Measurements from ENCODE around the gene TIMM44.
"Not testable (repeated sequence)": the region's sequence is repeated elsewhere in the genome, so short reads cannot be mapped to it uniquely, and the experiment has no call there.

Gene TIMM44

DNA sequence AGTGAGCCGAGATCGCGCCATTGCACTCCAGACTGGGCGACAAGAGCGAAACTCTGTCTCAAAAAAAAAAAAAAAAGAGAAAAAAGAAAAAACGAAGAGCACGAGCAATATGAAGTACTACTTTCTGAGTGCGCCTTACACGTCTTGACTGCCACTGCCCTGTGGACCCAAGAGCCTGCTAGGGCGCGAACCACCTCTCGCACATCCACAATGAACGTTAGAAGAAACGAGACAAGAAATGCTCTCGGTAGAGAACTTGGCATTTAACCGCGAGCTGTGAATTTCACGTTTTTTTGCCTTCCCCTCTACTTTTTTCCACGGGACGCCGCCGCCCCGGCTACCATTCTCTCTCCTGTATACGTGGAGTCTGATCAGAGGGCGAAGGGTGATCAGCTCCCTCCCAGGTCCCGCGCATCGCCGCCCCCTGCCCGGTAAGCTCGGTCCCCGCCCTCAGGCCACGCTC, 454 bp downstream of the TIMM44 start:
- no peak for DNase-seq

DNA sequence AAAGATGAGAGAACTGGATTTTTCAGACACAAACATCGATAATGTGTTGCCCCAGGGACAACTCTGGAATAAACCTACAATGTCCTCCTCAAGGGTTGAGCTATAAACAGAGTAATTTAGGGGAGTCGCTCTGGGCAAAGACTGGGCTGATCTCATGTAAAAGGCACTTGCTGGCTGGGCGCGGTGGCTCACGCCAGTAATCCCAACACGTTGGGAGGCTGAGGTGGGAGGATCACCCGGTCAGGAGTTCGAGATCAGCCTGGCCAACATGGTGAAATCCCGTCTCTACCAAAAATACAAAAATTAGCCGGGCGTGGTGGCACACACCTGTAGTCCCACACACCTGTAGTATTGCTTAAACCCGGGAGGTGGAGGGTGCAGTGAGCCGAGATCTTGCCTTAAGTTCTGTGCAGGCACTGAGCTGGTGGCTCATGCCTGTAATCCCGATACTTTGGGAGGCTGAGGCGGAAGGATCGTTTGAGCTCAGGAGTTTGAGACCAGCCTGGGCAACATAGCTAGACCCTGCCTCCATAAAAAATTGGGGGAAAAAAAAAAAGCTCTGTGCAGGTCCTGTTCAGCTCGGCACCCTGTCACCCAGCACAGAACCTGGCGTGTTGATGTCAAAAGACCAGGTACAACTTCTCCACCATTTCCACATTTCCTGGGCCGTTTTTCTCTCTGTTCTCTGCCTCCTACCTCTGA, 1.4 kb downstream of the TIMM44 start:
- DNase-seq, result no peak

DNA sequence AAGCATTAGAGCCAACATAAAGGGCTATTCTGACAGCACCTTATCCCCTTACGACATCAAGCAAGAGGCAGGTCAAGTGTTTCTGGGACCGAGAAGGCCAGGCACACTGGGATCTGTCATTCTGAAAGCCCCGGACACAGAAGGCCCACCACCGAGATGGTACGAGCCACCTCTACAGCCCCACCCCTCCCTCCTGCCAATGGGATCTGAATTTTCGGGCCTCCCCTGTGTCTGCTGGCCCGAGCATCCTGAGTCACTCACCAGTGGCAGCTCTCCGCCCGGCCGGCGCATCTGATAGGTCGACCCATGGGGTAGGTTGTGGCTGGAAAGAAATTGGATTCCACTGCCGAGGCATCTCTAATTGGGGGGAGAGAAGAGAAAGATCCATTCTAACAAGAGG, 2.6 kb downstream of the TIMM44 start:
- no peak for DNase-seq

DNA sequence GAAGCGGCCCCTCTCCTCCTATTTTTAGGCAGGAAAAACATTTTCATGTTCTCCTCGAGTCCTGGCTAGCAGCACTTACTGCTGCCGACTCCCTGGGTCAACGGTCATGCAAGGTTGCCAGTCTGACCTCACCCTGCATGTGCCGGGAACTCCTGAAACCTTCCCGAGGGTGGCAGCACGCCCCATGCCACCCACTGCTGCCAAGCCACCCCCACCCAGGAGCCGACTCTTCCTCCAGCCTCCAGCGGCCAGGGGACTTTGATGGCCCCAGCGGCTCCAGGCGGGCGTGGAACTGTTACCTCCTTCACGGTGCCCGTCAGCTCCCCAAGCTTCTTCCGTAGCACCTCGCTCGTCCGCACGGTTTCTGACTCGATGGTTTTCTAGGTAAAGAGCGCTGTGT, 8.7 kb downstream of the TIMM44 start:
- no peak for DNase-seq

GRCh38 chr19:7933828-7934725, 9.4 kb downstream of the TIMM44 start:
- DNase-seq, result no peak

- DNase-seq, result no peak
Measured at GRCh38 chr19:7933411-7933810, 10.1 kb downstream of the TIMM44 start.

GRCh38 chr19:7932930-7933300, 10.6 kb downstream of the TIMM44 start:
- DNase-seq, result no peak

DNA sequence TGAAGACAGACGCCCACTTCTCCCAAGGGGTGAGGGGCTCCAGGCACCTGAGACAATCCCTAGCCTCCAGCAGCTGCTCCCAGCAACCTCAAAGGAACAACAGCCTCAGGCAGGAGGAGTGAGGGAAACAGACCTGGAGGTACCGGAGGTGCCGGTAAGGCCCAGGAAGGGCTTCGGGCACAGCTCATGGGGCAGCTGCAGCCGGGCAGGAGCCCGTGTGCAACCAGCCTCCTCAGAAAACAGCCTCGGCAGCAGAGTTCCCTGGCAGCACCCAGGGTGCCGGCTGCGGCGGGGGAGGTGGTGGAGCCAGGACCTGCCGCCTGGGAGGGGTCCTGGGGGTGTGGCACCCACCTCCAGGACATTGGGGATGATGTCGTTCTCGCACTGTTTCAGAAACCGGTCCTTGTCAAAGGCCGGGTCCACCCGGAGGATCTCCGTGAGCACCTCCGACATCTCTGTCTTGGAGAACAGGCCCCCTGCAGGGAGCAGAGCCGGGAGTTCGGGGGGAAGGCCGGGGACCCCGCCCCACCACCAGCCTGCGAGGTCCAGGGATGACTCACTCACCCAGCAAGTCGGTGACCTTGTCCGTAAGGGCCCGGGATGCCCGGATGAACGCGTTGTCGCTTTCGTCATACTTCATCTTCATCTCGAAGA, 11.1 kb downstream of the TIMM44 start:
- no peak for DNase-seq

DNA sequence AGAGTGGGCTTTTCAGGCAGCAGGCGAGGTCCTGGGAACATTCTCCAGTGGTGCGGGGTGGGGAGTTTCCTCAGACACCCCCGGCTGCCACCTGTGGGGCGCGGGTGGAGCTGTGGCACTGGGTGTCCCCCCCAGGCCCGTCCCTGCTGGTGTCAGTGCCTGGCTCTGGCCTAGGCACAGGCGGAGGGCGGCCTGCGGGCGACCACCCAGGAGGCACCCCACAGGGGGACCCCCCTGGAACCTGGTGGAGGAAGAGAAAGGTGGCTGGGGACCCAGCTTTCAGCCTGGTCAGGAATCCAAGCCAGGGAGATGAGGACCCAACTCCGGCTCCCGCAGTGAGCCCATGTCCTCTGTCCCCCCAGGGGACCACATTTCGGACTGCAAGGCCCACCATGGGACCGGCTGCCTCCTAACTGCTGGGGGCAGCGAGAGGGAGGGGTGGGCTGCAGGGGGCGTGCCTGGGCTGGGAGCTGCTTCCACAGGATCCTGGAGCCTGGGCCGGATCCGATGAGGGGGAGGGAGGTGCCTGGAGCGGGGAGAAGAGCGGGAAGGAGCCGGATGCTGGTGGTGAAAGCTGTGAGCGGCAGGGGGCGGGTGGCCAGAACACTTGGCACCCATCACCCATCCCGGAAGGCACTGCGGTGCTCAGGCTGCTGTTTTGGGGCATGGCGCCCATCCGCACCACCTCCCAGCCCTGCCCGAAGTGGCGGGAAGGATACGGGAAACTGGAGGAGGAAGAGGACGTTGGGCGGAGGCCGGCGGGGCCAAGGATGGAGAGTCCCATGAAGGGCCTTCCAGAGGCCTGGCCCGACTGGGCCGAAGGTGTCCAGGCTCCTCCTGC, 12.0 kb downstream of the TIMM44 start:
- DNase-seq, result no peak

DNA sequence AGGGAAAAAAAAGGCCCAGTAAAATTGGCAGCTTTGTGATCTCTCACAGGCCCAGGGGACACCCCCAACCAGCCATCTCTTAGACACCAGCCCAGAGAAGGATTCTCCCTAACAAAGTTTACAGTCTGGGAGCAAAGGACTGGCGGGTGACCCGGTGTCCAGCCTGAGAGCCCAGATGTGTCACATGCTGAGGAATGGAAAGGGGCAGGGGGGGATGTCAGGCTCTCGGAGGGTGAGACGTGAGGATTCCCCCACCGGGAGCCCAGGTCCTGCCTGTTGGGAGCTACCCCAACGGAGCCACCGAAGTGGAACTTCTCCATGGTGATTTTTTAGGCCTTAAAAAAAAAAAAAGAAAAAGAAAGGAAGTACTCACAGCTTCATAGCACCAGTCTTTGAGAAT, 12.7 kb downstream of the TIMM44 start:
- no peak for DNase-seq

- not testable (repeated sequence) for DNase-seq
Measured at GRCh38 chr19:7930030-7930429, 13.4 kb downstream of the TIMM44 start.

DNA sequence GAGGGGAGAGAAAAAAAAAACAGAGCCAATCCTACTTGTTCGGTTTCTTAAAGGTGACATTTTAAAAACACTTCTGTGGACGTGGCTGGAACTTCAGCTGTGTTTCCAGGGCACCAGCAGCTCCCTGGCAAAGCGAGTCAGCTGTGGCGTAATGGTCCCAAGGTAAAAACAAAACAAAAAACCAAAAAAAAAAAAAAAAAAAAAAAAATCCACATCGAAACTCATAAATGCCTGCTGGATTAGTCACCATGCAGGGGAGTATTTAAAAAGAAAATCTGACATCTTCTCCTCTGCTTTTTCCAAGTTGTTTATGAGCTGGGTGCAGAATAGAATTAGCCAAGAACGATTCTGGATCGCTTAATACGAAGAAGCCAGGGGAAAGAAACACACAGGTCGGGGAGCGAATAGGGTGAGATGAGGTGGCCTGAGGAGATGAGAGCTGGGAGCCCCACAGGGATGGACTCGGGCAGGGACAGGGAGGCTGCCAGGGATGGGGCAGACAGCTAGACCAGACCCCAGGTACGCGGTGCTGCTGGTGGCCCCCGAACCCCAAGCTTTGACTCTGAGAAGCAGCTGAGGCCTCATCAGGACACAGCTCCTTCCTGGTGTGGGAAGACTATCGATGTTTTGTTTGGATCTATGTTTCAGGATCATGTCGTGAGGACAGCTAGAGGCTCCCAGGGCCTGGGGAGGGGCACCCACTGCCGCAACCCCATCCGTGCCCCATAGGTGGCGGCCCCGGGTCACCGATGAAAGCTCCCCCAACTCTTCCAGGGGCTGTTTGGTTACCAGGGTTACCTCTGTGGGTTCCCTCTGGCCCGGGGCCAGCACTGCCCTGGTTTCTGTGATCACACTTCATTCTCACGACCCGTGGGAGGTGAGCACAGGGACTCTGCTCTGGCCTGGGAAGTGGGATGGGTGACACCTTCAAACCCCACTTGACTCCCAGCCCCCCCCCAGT, 14.4 kb downstream of the TIMM44 start:
- DNase-seq, result no peak

- no peak for DNase-seq
Measured at GRCh38 chr19:7928334-7928706, 15.1 kb downstream of the TIMM44 start.

DNA sequence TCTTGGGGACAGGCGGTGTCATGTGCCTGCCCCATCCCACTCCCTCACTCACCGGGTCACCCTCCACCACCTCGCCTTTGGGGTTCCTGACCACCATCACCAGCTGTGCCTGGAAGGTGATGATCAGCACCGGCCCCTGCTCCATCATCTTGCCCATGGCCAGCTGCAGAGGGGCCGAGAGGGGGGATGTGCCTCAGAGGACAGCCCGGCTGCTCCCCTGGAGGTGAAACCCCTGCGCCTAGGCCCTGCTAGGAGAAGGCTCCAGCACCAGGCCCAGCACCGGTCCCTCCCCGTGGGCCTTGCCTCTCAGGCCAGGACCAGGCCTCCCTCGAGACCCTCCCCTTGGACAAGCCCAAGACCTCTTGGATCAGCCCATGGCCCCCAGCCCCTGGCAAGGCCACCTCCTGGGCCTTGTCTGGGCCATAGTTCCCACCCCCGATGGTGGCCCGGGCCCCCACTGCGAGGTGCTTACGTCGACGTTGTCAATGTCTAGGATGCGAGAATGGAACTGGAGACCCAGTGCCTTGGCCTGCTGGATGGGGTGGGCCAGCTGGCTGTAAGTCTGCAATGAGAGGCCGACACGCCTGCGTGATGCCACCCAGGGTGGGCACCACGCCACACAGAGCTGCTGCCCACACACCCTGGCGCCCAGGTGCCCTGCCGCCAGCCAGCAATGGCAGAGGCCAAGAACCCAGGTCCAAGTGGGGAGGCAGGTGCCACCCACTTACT, 15.7 kb downstream of the TIMM44 start:
- no peak for DNase-seq

DNA sequence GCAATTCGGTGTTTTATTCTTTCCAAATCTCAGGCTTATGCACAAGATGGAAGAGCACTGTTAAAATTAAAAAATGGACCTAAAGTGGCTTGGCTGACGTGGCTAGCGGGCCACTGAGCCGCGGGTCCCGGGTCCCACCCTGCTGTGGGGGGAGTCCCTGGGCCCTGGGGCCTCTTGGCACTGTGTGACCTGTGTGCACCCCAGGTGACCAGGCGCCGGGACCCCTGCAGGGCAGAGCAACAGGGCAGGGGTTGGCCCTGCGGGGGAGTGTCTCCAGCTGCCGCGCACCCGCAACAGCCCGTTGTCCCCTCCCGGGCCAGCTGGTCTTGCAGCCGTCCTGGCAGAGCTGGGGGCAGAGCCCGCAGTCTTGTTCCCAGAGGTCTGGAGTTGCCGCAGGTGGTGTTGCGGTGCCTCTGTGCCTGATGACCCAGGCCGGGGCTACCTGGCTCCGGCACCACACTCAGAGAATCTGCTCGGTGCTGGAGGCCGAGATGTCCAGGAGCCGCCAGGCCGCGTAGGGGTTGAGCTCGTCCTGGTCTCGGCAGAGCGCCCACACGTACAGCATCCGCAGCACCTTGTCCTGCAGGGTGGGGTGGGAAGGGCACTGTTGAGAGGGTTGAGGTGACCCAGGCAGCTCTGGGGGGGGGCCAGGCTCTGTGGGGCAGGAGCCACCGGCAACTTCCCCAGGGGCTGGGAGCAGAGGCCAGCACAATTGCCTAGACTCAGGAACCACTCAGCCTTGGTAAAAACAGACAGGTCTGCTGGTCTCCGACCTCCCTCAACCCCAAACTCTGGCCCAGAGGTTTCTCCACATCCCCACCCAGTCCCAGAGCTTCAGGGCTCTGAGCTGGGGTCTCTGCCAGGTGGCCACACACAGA, 16.5 kb downstream of the TIMM44 start:
- no peak for DNase-seq

- no peak for DNase-seq
Measured at GRCh38 chr19:7926021-7926726, 17.3 kb downstream of the TIMM44 start, which contains the start of gene CTXN1. Gene CTXN1, minus strand, starts transcription at chr19:7926135. Its CDS starts 597 bp downstream, at chr19:7925538.

DNA sequence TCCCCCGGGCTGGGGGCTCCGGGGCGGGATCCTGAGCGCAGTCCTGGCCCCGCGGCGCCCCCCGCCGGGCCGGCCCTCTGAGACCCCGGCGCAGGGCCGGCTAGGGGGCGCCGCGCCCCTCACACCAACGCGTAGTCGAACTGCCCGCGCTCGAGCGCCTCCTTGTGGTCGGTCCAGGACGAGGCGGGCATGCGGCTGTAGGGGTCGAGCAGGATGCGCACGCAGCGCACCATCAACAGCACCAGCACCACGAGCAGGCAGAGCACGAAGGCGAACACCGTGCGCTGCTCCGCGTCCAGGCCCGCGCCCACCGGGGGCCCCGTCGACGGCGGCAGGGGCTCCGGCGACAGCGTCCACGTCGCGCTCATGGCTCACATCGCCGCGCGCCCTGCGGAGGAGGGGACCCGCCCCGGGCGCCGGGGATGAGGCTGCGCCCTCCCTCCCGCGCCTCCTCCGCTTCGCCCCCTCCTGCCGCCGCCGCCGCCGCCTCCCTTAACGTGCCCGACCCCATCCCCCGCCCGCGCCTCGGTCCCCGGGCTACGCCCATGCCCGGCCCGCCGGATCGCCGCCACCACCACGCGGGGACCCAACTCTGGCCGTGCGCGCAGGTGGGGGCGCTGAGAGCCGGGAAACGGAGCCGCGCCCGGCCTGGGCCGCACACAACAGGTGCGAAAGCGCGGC, 18.2 kb downstream of the TIMM44 start:
- DNase-seq, result no peak

DNA sequence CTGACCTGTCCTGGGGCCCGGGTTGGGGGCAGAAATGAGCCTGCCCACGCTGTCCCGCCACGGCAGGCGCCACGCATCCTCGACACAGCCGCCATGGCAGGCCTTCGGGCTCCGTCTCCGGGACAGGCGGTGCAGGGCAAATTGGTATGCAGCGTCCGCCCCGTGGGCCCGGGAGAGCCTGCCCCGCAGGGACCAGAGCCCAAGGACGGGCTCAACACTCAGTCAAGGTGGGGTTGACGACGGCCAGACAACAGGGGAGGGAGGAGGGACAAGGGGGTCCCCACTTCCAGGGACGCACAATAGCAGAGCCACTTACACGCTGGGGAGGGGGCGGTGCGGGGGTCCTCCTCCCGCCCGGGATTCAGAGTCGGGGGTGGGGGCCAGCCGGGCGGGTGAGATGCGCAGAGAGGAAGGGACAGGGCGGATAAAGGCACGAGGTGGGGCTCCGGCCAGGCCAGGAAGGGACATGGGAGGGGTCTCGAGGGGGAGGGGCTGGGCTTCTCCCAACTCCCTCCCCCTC, 18.8 kb downstream of the TIMM44 start:
- DNase-seq, result no peak
